NCI-H748 treated with DMSO at 0.1 percent for 48 hours (cell line): ENCODE results near the gene PLIN4.
"Not testable (repeated sequence)": the region's sequence is repeated elsewhere in the genome, so short reads cannot be mapped to it uniquely, and the experiment has no call there.

ENCODE experiments used
- DNase-seq: peaks from one replicate; lab custom pipeline; 2025; lab: John Stamatoyannopoulos, UW

The PLIN4 gene, protein sequence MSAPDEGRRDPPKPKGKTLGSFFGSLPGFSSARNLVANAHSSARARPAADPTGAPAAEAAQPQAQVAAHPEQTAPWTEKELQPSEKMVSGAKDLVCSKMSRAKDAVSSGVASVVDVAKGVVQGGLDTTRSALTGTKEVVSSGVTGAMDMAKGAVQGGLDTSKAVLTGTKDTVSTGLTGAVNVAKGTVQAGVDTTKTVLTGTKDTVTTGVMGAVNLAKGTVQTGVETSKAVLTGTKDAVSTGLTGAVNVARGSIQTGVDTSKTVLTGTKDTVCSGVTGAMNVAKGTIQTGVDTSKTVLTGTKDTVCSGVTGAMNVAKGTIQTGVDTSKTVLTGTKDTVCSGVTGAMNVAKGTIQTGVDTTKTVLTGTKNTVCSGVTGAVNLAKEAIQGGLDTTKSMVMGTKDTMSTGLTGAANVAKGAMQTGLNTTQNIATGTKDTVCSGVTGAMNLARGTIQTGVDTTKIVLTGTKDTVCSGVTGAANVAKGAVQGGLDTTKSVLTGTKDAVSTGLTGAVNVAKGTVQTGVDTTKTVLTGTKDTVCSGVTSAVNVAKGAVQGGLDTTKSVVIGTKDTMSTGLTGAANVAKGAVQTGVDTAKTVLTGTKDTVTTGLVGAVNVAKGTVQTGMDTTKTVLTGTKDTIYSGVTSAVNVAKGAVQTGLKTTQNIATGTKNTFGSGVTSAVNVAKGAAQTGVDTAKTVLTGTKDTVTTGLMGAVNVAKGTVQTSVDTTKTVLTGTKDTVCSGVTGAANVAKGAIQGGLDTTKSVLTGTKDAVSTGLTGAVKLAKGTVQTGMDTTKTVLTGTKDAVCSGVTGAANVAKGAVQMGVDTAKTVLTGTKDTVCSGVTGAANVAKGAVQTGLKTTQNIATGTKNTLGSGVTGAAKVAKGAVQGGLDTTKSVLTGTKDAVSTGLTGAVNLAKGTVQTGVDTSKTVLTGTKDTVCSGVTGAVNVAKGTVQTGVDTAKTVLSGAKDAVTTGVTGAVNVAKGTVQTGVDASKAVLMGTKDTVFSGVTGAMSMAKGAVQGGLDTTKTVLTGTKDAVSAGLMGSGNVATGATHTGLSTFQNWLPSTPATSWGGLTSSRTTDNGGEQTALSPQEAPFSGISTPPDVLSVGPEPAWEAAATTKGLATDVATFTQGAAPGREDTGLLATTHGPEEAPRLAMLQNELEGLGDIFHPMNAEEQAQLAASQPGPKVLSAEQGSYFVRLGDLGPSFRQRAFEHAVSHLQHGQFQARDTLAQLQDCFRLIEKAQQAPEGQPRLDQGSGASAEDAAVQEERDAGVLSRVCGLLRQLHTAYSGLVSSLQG (N-terminal part only)

DNA sequence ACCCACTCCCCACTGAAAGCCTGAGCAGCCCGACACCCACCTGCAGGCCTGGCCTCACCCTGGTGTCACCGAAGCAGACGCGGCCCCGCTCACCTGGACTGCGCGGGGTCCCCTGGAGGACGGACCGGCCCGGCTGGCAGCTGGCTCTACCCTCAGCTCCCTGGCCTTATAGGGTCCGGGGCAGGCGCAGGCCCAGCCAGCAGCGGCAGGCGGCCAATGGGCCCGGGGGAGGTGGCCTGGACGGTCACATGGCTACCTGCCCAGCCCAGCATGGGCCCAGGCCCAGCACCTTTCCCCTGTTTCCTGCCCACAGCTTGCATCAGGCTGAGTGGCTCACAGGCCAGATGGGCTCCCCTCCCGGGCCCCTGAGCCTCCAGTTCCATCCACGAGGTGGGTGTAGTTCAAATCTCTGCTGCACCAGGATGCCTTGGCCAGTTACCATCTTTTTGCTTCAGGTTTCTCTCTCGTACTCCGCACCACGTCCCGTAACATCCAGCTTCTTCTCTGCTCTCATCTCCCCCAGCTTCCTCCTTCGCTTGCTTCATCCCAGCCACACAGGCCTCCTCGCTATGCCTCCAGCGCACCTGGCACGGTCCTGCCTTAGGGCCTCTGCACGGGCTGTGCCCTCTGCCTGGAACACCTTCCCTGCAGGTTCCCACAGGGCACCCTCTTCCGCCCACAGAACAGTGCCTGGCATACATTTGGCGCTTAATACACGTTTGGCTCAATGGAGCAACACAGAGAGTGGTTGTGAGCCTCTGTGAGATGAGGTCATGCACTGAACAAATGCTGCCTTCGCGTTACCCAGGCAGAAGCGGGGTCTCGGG is at the start of gene PLIN4:
TSS of gene PLIN4 (minus strand) at position 142 of the 827 bp plus-strand sequence. CDS start 214 bp downstream, outside the sequence.
- no peak for DNase-seq

DNA sequence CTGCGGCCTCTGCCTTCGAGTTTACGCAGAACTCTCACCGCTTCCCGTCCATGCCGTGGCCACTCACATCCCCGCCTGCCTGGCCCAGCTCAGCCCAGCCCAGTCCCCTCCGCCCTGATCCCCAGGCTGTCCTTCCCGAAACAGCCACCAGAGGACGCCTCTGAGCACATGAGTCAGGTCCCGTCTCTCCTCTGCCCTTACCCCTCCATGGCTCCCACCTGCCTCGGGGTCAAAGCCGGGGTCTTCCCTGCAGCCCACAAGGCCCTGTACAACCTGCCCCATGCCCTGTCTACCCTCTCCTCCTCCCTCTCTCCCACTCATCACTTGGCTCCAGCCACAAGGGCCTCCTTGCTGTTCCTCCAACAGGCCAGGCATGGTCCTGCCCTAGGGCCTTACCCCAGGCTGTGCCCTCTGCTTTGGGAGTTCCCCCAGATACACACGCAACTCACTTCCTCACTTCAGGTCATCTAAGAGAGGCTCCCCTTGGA is 49.3 kb upstream of the PLIN4 start:
- DNase-seq, result no peak

DNA sequence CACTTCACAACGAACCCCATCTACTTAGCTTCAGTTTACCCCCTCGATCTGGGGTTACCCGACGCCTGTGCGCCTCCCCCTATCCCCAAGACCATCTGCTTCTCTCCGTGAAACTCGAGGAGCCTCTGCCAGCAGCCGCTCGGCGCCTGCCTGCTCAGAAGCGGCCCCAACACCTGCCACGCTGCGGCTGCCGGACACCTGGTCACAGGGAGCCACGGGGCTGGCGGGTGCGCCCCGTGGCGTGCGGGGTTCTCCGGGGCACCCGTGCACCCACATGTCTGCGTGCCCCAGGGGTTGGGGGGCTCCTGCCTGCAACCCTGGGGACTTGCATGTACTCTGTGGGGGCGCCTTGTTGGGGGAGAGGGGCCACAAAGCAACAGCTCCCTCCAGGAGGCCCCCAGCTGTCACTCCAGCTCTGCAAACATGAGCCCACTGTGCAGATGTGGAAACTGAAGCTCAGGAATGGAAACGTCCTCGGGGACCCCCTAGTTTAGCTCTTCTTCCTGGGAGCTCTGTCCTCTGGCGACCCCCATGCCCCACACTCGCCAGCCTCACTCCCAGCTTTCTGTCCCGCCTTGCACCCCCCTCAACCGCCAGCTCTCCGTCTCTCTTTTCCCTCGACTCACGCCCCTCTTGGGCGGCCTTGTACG is 48.2 kb upstream of the PLIN4 start:
- DNase-seq, result no peak

DNA sequence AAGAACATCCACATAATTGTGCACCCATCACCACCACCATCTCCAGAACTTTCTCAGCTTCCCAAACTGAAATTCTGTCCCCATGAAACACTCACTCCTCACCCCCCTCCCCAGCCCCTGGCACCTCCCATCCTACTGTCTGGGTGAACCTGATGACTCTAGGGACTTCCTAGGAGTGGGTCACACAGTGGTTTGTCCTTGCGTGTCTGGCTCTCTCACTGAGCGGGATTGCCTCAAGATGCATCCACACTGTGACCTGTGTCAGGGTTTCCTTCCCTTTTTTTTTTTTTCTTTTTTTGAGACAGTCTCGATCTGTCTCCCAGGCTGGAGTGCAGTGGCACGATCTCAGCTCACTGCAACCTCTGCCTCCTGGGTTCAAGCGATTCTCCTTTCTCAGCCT is 45.3 kb upstream of the PLIN4 start:
- not testable (repeated sequence) for DNase-seq

DNA sequence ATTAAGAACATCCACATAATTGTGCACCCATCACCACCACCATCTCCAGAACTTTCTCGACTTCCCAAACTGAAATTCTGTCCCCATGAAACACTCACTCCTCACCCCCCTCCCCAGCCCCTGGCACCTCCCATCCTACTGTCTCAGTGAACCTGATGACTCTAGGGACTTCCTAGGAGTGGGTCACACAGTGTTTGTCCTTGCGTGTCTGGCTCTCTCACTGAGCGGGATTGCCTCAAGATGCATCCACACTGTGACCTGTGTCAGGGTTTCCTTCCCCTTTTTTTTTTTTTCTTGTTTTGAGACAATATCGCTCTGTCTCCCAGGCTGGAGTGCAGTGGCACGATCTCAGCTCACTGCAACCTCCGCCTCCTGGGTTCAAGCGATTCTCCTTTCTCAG is 43.8 kb upstream of the PLIN4 start:
- DNase-seq, result not testable (repeated sequence)

DNA sequence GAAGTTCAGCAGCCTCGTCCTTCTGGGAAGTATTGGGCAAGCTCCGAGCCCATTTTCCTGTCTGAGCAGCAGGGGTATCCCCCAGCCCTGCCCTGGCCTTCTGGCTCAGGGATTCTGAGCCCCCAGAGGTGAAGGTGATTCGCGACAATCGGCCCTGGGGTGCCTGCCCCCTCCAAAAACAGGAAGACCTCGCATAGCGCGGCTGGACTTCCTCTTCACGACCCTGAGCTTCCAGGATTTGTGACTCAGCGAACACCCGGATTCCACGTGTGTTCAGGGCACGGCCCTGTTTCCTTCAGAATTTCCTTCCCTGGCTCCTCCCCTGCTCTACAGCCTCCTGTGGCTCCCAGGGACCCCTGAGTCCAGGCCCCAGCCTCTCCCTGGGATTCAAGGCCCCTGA is 41.3 kb upstream of the PLIN4 start, which contains the start of gene SEMA6B:
TSS of gene SEMA6B (minus strand) at position 116 of the 400 bp plus-strand sequence. CDS start 1,227 bp downstream, outside the sequence.
- DNase-seq, result no peak

DNA sequence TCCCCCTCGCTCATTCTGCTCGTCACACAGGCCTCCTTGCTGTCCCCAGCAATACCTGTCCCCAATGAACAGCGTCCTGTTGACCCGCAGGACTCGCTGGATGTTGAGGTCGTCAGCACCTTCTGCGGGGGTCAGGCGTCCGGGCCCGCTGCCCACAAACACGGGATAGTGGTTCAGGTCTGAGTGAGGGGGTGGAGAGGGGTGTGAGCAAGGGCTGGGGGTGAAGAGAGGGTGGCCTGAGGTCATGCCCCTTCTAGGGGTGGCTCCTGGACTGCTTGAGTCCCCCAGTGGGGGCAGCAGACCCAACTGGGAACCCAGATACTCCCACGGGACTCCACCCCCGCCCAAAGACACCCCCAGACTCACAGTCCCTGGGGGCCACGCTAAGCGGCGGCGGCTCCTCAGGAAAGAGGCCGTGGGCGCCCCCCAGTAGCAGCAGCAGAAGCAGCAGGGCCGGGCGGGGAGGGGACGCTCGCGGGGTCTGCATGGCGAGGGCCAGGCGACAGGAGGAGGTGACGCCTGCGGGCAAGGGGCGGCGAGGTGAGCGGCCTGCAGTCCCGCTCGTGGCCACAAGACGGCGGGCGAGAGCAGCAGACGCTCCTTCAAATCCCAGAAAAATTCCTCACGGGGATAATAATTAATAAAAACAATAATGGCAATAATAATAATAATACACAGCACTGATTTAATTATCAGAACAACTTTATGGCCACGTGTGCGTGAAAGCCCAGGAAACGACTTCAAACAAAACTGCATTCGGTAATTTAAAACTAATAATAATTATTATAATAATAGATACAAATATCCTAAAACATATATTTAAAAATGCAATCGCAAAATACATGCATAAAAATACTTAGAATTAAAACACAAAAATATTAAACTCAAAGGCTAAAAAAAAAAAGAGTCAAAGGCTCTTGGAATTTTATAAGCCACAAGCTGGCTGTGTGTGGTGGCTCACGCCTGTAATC is 40.0 kb upstream of the PLIN4 start:
- peak; percentile 13 for DNase-seq

DNA sequence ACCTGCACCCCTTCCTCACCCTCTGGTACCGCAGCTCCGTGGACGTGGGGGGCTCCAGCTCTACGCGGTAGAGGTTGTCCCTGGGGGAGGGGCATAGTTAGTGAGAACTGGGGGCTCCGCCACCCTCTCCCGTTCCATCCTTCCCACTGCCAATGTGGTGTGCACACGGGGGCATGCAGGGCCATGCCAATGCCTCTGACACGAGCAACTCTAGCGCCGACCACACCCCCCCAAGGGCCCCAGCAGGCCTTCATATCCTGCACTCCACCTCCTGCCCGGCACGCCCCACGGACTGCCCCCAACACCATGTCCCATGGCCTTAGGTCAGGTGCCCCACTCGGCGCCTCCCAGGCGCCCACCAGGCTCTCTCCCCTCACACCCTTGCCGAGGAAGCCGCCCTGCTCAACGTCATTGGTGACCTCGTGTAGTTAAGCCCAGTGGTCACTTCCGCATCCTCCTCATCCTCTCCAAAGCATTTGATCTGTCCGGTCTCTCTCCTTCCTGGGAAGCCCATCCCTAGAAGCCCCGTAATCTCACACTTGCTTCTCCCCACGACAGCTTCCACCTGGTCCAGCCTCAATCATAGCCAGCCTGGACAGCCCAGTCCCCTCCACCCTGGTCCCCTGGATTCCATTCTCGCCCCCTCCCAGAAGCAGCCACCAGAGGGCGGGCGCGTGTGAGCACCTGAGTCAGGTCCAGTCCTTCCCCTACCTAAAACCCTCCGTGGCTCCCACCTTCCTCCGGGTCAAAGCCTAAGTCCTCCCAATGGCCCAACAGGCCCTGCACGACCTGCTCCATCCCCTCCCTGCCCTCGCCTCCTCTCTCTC is 39.1 kb upstream of the PLIN4 start:
- no peak for DNase-seq

DNA sequence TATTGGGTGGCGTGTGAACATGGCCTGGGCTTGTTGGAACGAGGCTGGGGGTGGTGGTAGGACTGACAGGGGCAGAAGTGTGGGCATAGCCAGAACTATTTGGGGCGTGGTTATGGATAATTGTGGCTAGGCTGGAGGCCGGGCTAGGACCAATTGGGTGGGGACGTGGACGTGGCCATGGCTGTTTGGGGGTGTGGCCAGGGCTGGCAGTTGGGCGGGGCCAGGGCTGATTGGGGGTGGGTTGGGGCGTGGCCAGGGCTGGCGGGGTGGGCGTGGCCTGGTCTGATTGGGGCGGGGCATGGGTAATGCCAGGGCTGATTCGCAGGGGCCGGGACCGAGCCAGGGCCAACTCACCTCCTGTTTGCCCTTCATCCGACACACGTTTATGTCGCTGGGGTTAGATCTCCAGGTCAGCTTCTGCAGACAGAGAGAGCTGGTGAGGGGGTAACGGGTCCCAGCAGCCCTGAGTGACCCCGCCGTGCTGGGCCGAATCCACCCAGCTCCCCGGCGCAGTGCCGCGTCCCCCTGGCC is 38.4 kb upstream of the PLIN4 start:
- peak; percentile 23 for DNase-seq

DNA sequence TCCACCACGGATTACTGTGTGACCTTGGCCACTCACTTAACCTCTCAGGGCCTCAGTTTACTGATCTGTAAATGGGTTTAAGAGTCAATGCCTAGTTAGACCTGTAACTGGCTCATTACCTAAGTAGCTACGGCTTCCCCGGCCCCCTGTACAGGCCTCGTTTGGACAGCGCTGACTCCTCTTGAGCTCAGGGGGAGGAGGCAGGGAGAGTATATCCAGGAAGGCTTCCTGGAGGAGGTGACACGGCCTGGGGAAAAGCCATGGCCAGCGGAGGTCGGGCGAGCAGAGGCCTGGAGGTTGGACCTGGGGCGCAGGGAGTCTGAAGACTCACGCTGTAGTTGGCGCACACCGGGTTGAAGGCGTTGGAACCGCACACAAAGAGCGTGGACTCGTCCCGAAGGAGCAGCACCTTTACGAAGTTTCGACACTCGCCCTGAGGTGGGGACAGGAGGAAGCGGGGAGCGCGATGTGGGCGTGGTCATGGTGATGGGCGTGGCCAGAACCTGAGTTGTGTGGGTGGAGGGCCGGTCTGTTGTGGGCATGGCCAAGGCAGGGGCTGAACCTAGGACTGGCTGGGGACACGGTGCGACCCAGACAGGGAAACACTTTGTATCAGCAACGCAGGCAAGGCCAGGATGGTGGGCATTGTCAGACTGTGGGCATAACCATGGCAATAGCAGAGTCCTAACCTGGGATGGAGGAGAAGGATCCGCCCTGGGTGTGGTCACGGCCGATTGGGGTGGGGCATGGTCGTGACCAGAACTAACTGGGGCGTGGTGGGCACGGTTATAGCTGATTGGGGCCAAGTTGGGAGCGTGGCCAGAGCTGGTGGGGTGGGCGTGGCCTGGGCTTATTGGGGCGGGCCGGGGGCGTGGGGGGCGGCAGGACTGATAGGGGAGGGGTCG is 37.6 kb upstream of the PLIN4 start:
- peak; percentile 25 for DNase-seq

DNA sequence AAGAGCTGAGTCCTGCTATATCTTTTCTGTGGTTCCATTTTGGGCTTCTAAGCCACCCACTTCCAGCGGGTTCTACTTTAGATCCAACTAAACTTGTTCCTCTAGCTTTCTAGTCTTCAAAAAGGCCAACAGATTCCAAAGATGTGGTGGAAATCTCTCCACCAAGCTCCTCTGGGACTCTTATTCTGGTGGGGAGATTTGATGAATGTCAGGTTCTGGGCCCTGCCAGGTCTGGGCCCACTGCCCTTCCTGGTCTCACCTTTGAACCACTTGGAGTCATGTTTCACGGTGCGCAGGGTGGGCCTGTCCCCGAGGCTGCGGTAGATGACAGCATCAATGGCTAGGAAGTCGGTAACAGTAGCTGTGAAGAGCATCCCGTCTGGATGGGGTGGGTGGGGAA is 36.4 kb upstream of the PLIN4 start:
- DNase-seq, result no peak

DNA sequence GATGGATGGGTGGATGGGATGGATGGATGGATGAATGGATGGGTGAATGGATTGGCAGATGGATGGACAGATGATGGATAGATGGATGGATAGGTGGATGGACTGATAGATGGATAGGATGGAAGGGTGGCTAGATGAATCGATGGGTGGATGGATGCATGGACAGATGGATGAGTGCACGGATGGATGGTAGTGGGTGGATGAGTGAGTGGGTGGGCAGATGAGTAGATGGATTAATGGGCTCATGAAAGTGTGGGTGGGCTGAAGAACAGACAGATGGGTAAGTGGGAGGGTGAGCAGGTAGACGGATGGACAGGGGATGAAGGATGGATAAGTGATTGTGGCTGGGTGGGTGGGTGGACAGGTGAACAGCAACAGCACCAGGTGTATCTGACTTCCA is 35.5 kb upstream of the PLIN4 start:
- no peak for DNase-seq

DNA sequence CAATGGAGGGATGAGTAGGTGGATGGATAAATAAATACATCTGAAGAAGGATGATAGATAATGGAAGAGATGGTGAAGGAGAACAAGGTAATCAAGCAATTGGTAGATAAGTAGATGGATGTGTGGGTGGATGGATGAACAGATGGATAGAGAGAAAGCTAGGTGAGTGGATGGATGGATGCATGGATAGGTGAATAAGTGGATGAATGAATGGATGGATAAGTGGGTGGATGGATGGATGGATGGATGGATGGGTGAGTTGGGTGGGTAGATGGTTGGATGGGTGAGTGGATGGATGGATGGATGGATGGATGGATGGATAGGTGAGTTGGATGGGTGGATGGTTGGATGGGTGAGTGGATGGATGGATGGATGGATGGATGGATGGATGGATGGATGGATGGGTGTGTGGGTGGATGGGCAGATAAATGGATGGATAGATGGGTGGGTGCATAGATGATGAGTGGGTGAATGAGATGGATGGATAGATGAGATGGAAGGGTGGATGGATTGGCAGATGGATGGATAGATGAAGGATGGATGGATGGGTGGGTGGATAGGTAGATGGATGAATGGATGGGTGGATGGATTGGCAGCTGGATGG is 34.9 kb upstream of the PLIN4 start:
- DNase-seq, result no peak

DNA sequence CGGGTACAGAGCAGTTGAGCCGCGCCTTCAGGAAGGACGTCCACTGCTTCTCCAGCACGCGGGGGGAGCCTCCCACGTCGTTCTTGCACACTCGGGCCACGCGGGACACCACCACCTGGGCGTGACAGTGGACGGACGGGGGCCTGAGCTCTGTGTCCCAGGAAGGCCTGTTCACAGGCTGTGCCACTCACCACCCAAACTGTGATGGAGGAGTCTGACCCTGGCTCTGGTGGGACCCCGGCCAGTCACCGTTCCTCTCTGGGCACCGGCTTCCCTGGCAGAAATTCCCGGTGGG is 34.2 kb upstream of the PLIN4 start:
- no peak for DNase-seq

DNA sequence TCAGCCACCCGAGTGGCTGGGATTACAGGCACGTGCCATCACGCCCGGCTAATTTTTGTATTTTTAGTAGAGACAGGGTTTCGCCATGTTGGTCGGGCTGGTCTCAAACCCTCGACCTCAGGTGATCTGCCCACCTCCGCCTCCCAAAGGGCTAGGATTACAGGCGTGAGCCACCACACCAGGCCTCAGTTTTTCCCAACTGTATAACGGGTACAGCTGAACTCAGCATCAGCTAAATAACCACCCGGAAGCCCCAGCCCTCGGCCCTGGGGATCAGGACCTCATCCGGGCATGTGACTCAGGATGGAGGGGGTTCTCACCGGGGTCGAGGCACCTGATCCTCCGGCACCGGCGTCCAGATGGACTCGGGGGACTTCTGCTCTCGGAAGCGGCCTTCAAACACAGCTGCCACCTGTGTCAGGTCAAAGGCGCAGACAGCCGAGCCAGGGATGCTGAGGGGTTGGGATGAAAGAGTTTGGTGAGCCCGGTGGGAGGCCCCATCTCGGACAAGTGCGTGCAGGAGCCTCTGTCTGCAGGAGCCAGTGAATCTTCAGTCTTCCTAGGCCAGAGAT is 32.3 kb upstream of the PLIN4 start:
- no peak for DNase-seq

DNA sequence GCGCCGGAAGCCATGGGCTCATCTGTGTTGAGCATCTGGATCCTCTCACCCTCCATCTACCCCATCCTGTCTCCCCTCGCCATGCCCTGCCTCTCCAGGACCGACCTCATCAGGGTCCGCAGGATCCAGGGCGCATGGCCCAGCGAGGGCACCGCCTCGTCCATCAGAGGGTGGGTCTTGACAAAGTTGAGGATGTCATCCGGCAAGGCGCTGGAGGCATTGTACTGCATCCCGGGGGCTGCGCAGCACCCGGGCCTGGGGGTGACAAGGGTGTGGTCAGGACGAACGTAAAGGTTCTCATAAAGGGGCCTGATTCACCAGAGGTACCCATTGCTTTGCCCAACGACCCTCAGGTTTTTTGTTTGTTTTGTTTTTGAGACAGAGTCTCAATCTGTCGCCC is 31.7 kb upstream of the PLIN4 start:
- DNase-seq, result no peak

DNA sequence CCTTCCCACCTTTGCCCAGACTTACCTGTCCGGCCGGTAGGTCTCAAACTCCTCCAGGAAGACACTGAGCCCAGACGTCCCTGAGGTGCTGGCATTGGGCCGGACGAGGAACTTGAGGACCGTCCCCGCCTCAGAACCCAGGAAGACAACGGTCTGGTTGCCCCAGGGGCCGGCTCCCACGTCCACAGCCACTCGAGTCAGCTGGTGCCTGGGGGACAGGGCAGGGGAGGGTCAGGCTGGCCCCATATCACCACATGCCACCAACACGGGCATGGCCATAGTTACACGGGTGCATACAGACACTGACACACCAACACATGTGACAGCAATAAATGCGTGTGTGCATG is 29.9 kb upstream of the PLIN4 start:
- DNase-seq, result no peak
